ENCODE measurements around the gene CDYL.

The CDYL gene

DNA sequence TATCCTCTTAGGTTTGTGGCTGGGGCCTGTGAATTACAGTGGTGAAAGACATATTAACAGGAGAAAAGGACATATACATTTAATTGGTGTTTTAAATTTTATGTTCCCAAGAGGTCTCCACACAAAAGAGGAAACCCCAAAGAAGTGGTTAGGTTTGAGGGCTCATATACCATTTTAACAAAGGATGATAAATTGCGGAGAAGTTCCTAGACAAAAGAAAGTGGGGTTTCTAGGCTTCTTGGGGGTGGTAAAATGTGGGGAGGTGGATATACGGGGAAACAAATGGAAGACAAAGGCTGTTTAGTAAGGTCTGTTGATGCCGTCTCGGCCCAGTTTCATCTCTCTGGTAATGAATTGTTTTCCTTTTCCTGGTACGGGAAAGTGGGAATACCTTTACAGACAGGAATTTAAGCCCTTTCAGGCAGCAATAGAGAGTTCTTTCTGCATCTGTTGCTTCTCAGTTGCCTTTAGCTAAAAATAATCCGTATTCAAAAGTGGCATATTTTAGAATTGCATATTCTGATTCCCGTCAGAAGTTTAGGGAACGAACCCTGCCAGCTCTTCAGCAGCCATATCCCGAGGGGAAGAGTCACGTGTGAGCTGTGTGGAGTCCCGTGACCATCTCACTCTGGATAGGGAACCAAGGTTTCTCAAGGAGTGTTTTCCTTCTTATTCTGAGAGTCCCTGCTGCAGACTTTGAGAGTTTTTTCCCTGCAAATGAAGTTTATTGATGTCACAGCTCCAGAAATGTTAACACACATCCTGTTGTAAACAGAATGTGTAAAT is 123.2 kb downstream of the CDYL start:
- Histone ChIP-seq H3K27me3 (ENCODE audit: low read length) (no peaks in the 10 kb centered on the region), H2AFZ (ENCODE audit: low read depth, low read length, severe bottlenecking) (no peak overlapping the region), H3F3A (ENCODE audit: insufficient read depth) (no peaks in the 10 kb centered on the region), H3K9me2 (replicated peaks; ENCODE audit: insufficient read depth, low read length) (no peaks in the 10 kb centered on the region), H3K4me3 (ENCODE audit: insufficient read depth, low read length, poor library complexity, severe bottlenecking) (no peak overlapping the region), H3K36me3 (ENCODE audit: low read length) (no peaks in the 10 kb centered on the region), H3K4me2 (ENCODE audit: low read depth, low read length, poor library complexity, severe bottlenecking) (no peak overlapping the region), H3K27ac (ENCODE audit: low read depth, low read length) (no peak overlapping the region), H3K9me3 (ENCODE audit: insufficient read depth, low read length) (no peaks in the 10 kb centered on the region), H3K9ac (ENCODE audit: low read length) (no peak overlapping the region), H3K79me2 (ENCODE audit: insufficient read depth, low read length) (no peaks in the 10 kb centered on the region), H4K20me1 (ENCODE audit: low read depth, low read length) (no peaks in the 10 kb centered on the region)
- TF ChIP-seq CTCF (IDR thresholded peaks at IDR 0.05; ENCODE audit: insufficient read depth, low read length, poor library complexity, severe bottlenecking) (no peak), EZH2phosphoT487 (conservative IDR thresholded peaks at IDR 0.05; ENCODE audit: low read length) (no peak)

DNA sequence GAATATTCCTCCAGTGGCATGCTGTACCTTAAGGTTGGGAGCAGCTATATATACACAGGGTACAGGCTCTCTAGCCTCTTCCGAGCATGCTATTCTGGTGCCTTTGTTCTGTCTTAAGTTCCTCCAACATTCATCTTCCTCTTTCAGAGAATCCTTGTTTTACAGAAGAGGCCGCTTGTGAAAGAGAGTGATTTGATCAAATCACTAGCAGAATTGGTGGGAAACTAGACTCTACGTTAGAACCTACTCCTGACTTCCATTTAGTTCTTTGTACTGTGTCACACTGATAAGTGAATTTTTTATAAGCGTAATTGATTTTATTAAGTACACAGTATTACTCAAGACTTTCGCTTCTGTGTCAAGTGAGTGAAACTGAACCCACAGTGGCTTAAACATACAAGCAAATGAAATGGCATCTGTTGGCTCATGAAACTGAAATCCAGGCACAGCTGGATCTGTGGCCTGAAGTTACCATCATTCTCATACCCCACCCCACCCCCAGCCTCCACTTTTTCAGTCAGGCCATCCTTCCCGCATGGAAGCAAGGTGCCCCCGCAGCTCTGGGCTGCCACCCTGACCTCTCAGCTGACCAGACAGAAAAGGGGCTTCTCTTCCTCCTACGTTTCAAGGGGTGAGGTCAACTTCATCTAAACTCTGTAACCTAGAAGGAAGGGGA is 125.3 kb downstream of the CDYL start:
- Histone ChIP-seq H3F3A (ENCODE audit: insufficient read depth) (no peaks in the 10 kb centered on the region), H3K9ac (ENCODE audit: low read length) (no peak overlapping the region), H4K20me1 (ENCODE audit: low read depth, low read length) (no peaks in the 10 kb centered on the region), H3K36me3 (ENCODE audit: low read length) (no peaks in the 10 kb centered on the region), H3K9me3 (ENCODE audit: insufficient read depth, low read length) (no peaks in the 10 kb centered on the region), H3K79me2 (ENCODE audit: insufficient read depth, low read length) (no peaks in the 10 kb centered on the region), H3K4me2 (ENCODE audit: low read depth, low read length, poor library complexity, severe bottlenecking) (no peak overlapping the region), H3K27ac (ENCODE audit: low read depth, low read length) (no peak overlapping the region), H3K9me2 (replicated peaks; ENCODE audit: insufficient read depth, low read length) (no peaks in the 10 kb centered on the region), H3K27me3 (ENCODE audit: low read length) (no peaks in the 10 kb centered on the region), H2AFZ (ENCODE audit: low read depth, low read length, severe bottlenecking) (no peak overlapping the region), H3K4me3 (ENCODE audit: insufficient read depth, low read length, poor library complexity, severe bottlenecking) (no peak overlapping the region)
- TF ChIP-seq EZH2phosphoT487 (conservative IDR thresholded peaks at IDR 0.05; ENCODE audit: low read length) (no peak), CTCF (IDR thresholded peaks at IDR 0.05; ENCODE audit: insufficient read depth, low read length, poor library complexity, severe bottlenecking) (no peak)

- Histone ChIP-seq H3K79me2 (ENCODE audit: insufficient read depth, low read length) (no peaks in the 10 kb centered on the region), H3K27ac (ENCODE audit: low read depth, low read length) (no peak overlapping the region), H3K9me3 (ENCODE audit: insufficient read depth, low read length) (no peaks in the 10 kb centered on the region), H3K4me3 (ENCODE audit: insufficient read depth, low read length, poor library complexity, severe bottlenecking) (no peak overlapping the region), H2AFZ (ENCODE audit: low read depth, low read length, severe bottlenecking) (no peak overlapping the region), H3K27me3 (ENCODE audit: low read length) (no peaks in the 10 kb centered on the region), H3F3A (ENCODE audit: insufficient read depth) (no peaks in the 10 kb centered on the region), H3K4me2 (ENCODE audit: low read depth, low read length, poor library complexity, severe bottlenecking) (no peak overlapping the region), H3K36me3 (ENCODE audit: low read length) (no peaks in the 10 kb centered on the region), H3K9ac (ENCODE audit: low read length) (no peak overlapping the region), H3K9me2 (replicated peaks; ENCODE audit: insufficient read depth, low read length) (no peaks in the 10 kb centered on the region), H4K20me1 (ENCODE audit: low read depth, low read length) (no peaks in the 10 kb centered on the region)
- TF ChIP-seq CTCF (IDR thresholded peaks at IDR 0.05; ENCODE audit: insufficient read depth, low read length, poor library complexity, severe bottlenecking): no peak
- no peak for TF ChIP-seq EZH2phosphoT487 (conservative IDR thresholded peaks at IDR 0.05; ENCODE audit: low read length)
These were observed 126.2 kb downstream of the CDYL start for GRCh38 chr6:4902363-4902762.

All from SU-DHL-6 (cell line).